Aorta (tissue), 5 donors: ENCODE results near the gene TATDN2. TPM values are rescaled to one million over a fixed set of nuclear protein-coding genes. Genes with fewer than 3 reads are reported as not detected.

ENCODE experiments used
- ATAC-seq: fragments of 200-7000 bp; cut with Tn5 transposase; one replicate; pipeline ENCODE4 v1.9.1; 2022; ENCODE audit warnings: moderate library complexity; ENCODE audit not compliant: low FRiP score
- DNase-seq, 2 donors: peaks; one replicate each; pipeline ENCODE4 v3.0.0-alpha.2; 2020
- H3K27ac ChIP-seq, 2 donors: one replicate each; pipeline ENCODE4 v1.5.1; 2013; ENCODE audit warnings: low read length in 2 of 2, mild to moderate bottlenecking in 2 of 2, moderate library complexity in 2 of 2, control low read depth in 1 of 2, inconsistent platforms in 1 of 2, low read depth in 1 of 2
- H3K27me3 ChIP-seq, 2 donors: one replicate each; pipeline ENCODE4 v1.6.1; 2013; ENCODE audit warnings: control low read depth in 1 of 2, low read length in 1 of 2, mild to moderate bottlenecking in 1 of 2, moderate library complexity in 1 of 2; ENCODE audit not compliant: insufficient read depth in 2 of 2, control insufficient read depth in 1 of 2
- H3K36me3 ChIP-seq, 2 donors: one replicate each; pipeline ENCODE4 v1.6.1; 2013; ENCODE audit warnings: control low read depth in 1 of 2, low read length in 1 of 2, mild to moderate bottlenecking in 1 of 2; ENCODE audit not compliant: insufficient read depth in 2 of 2, control insufficient read depth in 1 of 2
- H3K4me1 ChIP-seq, 2 donors: one replicate each; pipeline ENCODE4 v1.6.1; 2013; ENCODE audit warnings: low read length in 2 of 2, control low read depth in 1 of 2, mild to moderate bottlenecking in 1 of 2, moderate library complexity in 1 of 2; ENCODE audit not compliant: insufficient read depth in 2 of 2, control insufficient read depth in 1 of 2
- H3K4me3 ChIP-seq, 2 donors: one replicate each; pipeline ENCODE4 v1.5.1; 2013; ENCODE audit warnings: low read length in 2 of 2, control low read depth in 1 of 2, mild to moderate bottlenecking in 1 of 2
- H3K9me3 ChIP-seq: one replicate; pipeline ENCODE4 v1.6.1; 2013; ENCODE audit warnings: mild to moderate bottlenecking, low read length; ENCODE audit not compliant: control insufficient read depth
- WGBS, 2 donors: extraction: QIAGEN DNeasy Blood & Tissue Kit; methylation state at CpG; one replicate each; pipeline ENCODE4 v1.1.7; 2013; 5-methylcytosine and 5-hydroxymethylcytosine counted together
- intact Hi-C, 2 donors: fragments of 100-400 bp; cut with DNase I; formaldehyde crosslinking; loops; one replicate each; pipeline versions ENCODE4 v1.14.2 to v1.15.0; 2022
- polyA plus RNA-seq, 2 donors: library from polyadenylated mRNA; stranded (reverse); fragments of 200-250 nt; gene quantifications; one replicate each; pipeline ENCODE4 v1.2.3, GENCODE V29; 2013
- total RNA-seq, 2 donors: library from RNA; stranded (reverse); fragmentation: NEBNext Ultra II Directional; extraction: Animal tissue kit (Norgen Biotek cat#: 25700); gene quantifications; one replicate each; pipeline ENCODE4 v1.2.1, GENCODE V29; 2021
- donor health status: healthy with polysubstance abuse.
- donor health status: Bipolar disorder and iron deficiency.
- donor health status: DM: no; HTN: no; CAD: no.
- donor health status: DM: no; HTN: no; CAD: no.
- donor health status: DM: yes; HTN: yes; CAD: no.

The TATDN2 gene
- total and polyA plus RNA-seq, 4 donors = 14.0 to 36.3 (median 22.6) TPM

DNA sequence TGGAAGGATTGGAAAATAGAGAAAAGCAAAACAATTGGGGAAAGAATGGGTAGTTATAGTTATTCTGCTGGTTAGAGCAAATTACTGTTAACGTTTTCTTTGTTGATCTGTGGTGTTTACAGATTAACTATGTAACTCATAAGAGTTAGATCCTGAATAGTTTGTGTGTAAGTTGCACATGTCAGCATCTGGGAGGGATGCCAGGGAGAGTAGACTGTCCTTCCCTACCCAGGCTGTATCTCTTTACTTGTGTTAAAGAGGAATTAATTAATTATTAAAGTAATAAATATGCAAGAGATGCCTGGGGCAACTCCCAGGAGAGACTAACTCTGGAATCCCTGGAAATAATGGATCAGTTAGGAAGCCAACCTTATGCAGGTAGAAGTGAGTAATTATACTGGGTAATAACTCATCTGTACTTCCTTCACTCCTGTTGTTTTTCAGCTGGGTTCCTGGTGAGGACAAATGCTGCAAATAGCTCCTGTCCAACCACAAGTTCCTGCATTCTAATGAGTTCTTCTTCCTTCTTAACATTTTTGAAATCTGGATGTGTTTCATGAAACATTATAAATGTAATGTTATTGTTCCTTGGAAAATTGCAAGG is 25.5 kb downstream of the TATDN2 start:
- ATAC-seq (no peak), DNase-seq (peak in 1 of 2 donors; percentile 9)
- Histone ChIP-seq H3K27ac (no peak overlapping the region), H3K27me3 (no peaks in the 10 kb centered on the region), H3K9me3 (no peaks in the 10 kb centered on the region), H3K4me3 (no peak overlapping the region), H3K4me1 (no peaks in the 10 kb centered on the region), H3K36me3 (peaks cover 0 to 16% of the 10 kb centered on the region in 2 donors)
- WGBS, 2 donors = 56 to 63% methylated on average over 1 of the region's 1 CpG
- intact Hi-C loops = no loop called here

DNA sequence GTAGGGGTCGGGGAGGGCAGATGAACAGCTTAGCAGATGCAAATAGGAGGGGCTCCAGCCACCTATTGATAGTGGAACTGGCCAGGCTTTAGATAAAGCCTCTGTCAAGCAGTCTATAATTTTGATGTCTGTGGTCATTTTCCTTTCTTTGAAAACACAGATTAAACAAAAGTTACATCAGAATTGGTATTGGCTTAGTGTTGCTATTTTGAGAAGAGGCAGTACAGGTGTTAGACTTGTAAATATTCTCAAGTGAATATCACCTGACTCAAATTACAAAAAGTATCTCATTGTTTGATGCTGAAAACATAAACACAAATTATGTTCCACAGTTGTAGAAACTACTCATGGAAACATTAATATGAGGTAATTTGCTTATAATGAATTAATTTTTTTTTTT is 26.3 kb downstream of the TATDN2 start:
- DNase-seq (no peak), ATAC-seq (no peak)
- 77 to 78% methylated on average over 1 of the region's 1 CpG for WGBS, 2 donors
- Histone ChIP-seq H3K4me3 (no peak overlapping the region), H3K36me3 (peaks cover 0 to 14% of the 10 kb centered on the region in 2 donors), H3K27ac (no peak overlapping the region), H3K4me1 (no peaks in the 10 kb centered on the region), H3K9me3 (no peaks in the 10 kb centered on the region), H3K27me3 (no peaks in the 10 kb centered on the region)
- intact Hi-C loops = no loop called here

DNA sequence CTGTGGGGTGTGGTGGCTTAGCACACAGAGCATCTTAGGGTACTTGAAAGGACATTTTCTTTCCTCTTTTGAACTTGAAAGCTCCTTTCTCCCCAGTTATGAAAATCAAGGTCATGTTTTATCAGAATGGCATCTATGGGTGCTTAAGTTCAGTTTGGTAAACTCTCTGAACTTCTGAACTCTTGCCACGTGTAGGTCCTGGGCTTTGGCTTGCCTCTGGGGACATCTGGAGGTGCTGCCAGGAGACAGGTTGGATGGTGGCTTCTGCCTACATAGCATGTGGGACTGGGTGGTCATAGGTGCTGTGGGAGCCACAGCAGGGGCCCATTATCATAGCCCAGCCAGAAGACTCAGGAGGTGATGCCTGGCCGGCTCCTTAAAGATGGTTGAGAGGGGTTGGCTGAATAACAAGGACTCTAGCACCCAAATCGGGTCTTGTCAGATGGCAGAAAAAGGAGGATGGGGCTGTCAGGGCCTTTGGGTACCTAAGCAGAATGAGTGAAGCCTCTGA is 28.9 kb downstream of the TATDN2 start:
- H3K9me3 ChIP-seq = no peaks in the 10 kb centered on the region
- intact Hi-C loops = no loop called here
- H3K27ac ChIP-seq = no peak overlapping the region
- WGBS, 2 donors = 78 to 80% methylated on average over 3 of the region's 3 CpGs
- H3K36me3 ChIP-seq = peaks cover 0 to 9% of the 10 kb centered on the region in 2 donors
- H3K4me3 ChIP-seq = no peak overlapping the region
- H3K4me1 ChIP-seq = no peaks in the 10 kb centered on the region
- H3K27me3 ChIP-seq = no peaks in the 10 kb centered on the region
- DNase-seq (peak in 1 of 2 donors; percentile 16), ATAC-seq (no peak)

DNA sequence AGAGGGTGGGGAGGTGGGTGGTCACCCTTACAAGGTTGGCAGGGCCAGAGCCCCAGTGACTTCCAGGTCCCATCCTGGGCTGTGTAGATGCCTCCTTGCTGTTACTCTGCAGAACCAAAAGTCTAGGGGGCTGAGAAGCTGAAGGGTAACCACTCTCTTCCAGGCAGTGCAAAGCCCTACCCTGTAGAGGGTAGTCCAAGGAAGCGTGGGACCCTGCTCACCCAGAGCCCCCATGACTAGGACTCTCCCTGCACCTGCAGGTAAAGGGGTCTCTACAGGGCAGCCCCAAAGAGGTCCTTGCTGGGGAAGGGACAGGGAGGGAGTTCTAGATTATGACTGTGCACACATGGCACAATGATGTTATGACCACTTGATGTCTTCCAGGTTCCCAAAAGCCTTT is 30.2 kb downstream of the TATDN2 start:
- peak in 1 of 2 donors; percentile 16 for DNase-seq
- no peak for ATAC-seq
- H3K27me3 ChIP-seq = no peaks in the 10 kb centered on the region
- peaks cover 0 to 9% of the 10 kb centered on the region in 2 donors for H3K36me3 ChIP-seq
- no peak overlapping the region for H3K4me3 ChIP-seq
- intact Hi-C loops = no loop called here
- H3K27ac ChIP-seq = no peak overlapping the region
- H3K4me1 ChIP-seq = no peaks in the 10 kb centered on the region
- WGBS, 2 donors = 94 to 100% methylated on average over 1 of the region's 1 CpG
- H3K9me3 ChIP-seq = no peaks in the 10 kb centered on the region

DNA sequence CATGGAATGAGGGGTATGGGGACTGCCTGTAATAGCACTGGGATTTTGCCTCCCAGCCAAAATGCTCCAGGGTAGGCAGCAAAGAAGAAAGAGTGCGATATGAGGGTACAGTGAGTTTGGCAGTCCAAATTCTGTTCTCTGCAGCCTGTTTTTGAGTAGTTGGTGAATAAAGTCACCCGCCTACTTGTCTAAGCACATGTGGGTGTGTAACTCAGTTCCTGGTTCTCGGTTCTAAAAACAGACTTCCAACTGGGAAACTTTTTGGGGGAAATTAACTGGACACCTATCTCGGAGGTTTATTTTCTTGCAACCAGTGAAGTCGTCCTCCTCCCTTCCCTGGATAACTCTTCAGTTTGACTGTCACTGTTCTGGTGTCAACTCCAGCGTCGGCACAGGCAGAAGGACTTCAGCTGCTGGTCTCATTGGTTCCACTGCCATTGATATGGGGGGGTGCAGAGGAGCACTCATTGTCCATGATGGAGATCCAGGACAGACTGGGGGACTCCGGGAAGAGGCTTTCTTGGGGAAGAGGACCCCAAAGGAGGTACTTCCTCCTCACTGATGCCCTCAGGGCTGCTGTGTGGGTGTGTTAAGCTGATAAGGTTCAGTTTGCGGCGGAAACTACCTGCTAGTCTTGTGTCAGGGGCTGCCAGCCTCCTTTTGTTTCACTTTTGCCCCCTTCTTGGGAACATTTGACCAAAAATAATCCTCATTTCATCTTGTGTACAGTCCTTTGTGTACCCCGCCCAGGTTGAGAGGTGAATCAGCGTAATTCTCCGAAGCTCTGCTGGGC is 31.3 kb downstream of the TATDN2 start:
- Histone ChIP-seq H3K4me3 (no peak overlapping the region), H3K27me3 (no peaks in the 10 kb centered on the region), H3K27ac (no peak overlapping the region), H3K4me1 (no peaks in the 10 kb centered on the region), H3K9me3 (no peaks in the 10 kb centered on the region), H3K36me3 (peaks cover 0 to 9% of the 10 kb centered on the region in 2 donors)
- ATAC-seq = no peak
- 88 to 89% methylated on average over 13 of the region's 13 CpGs for WGBS, 2 donors
- intact Hi-C loops = no loop called here
- peak in 1 of 2 donors; percentile 9 for DNase-seq

DNA sequence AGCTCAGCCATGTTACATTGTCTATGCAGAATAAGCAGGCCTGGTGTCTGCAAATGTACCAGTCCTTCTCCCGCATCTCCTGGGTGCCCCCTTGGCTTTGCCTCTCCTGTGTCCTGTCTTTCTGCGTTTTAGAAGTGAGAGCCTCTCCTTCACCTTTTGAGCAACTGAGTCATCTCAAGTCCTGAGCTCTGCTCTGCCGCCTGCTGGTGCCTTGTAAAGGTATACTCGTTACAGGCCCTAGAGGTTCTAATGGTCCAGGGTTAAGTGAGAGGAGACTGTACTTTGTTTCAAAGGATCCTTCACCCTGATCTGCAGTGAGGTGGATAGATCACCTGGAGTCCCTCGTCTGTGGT is 31.9 kb downstream of the TATDN2 start:
- H3K9me3 ChIP-seq = no peaks in the 10 kb centered on the region
- no peak overlapping the region for H3K4me3 ChIP-seq
- H3K4me1 ChIP-seq = no peaks in the 10 kb centered on the region
- no peak overlapping the region for H3K27ac ChIP-seq
- intact Hi-C loops = no loop called here
- WGBS, 2 donors = 79 to 82% methylated on average over 5 of the region's 5 CpGs
- ATAC-seq (no peak), DNase-seq (no peak)
- H3K36me3 ChIP-seq = peaks cover 0 to 9% of the 10 kb centered on the region in 2 donors
- H3K27me3 ChIP-seq = no peaks in the 10 kb centered on the region

DNA sequence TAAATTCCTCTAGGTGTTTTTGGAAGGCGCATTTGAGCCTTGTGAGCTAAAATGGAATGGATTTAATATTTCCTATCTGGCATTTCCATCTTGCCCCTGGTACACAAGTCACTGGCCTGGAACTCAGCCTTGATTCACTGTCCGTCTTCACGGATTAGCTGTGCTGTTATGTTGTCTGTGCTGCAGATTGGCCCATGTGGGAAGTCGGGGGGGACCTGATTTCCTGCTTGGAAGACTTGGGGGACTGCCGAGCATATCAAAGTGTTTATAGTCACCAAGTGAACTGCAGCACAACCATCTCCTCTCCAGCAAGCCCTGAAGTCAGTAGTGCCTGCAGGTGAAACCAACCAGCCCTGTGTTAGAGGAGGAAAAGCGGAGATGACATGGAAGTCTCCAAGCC is 32.3 kb downstream of the TATDN2 start:
- no peaks in the 10 kb centered on the region for H3K9me3 ChIP-seq
- H3K27ac ChIP-seq = no peak overlapping the region
- 90 to 91% methylated on average over 6 of the region's 6 CpGs for WGBS, 2 donors
- DNase-seq = peak in 1 of 2 donors; percentile 7
- no peak overlapping the region for H3K4me3 ChIP-seq
- H3K27me3 ChIP-seq = no peaks in the 10 kb centered on the region
- no peaks in the 10 kb centered on the region for H3K4me1 ChIP-seq
- intact Hi-C loops = no loop called here
- H3K36me3 ChIP-seq = peaks cover 0 to 9% of the 10 kb centered on the region in 2 donors
- ATAC-seq = no peak

DNA sequence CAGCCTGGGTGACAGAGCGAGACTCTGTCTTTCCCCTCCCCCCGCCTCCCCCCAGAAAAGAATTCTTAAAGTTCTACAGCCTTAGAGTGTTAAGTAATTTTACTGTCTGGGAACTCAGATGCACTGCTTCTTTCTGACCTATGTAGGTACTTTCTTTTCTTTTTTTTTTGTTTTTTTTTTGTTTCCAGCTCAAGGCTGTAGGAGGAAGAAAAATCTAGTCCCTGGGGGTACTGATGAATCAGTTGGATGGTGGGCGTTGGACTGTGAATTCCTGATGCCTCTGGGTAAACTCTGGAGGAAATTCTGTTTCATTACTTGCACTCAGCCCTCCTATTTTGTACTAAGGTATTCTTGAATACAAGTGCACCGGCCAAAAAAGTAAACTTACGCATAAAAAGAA is 33.7 kb downstream of the TATDN2 start:
- Histone ChIP-seq H3K9me3 (no peaks in the 10 kb centered on the region), H3K27ac (no peak overlapping the region), H3K4me3 (no peak overlapping the region), H3K27me3 (no peaks in the 10 kb centered on the region), H3K36me3 (peaks cover 0 to 9% of the 10 kb centered on the region in 2 donors), H3K4me1 (no peaks in the 10 kb centered on the region)
- ATAC-seq = no peak
- WGBS, 2 donors = 76 to 81% methylated on average over 5 of the region's 5 CpGs
- peak in 1 of 2 donors; percentile 26 for DNase-seq
- intact Hi-C loops = no loop called here

DNA sequence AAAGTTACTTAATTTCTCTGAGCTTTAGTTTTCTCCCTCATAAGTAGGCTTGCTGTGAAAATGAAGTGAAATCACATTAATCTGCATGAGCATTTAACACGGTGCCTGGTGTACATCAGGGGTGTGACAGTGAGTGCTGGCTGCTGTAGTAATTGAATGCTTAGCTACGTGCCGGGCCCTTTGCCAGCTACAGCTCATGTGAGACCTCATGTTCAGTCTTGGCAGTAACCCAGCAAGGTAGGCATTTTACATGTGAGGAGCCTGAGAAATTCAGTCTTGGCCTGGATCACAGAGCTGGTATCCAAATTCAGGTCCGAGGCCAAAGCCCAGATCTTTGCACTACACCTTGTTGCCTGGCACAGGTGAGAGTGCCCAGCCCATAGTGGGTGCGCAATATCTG is 35.4 kb downstream of the TATDN2 start:
- ATAC-seq (no peak), DNase-seq (peak in 1 of 2 donors; percentile 17)
- Histone ChIP-seq H3K4me3 (no peak overlapping the region), H3K9me3 (no peaks in the 10 kb centered on the region), H3K27me3 (no peaks in the 10 kb centered on the region), H3K27ac (no peak overlapping the region), H3K36me3 (peaks cover 0 to 3% of the 10 kb centered on the region in 2 donors), H3K4me1 (no peaks in the 10 kb centered on the region)
- 63 to 68% methylated on average over 5 of the region's 5 CpGs for WGBS, 2 donors
- intact Hi-C loops = no loop called here
